ENCODE measurements around the gene TXNDC17. TPM values are rescaled to one million over a fixed set of nuclear protein-coding genes. Genes with fewer than 3 reads are reported as not detected.

Gene TXNDC17
- total RNA-seq, 1 experiment from 2014 or later, result 137 TPM

GRCh38 chr17:6674586-6674985 is 33.7 kb downstream of the TXNDC17 start:
- Histone ChIP-seq H3K27ac (ENCODE audit: low read length) (no peak overlapping the region), H3K9me3 (ENCODE audit: control insufficient read depth, insufficient read depth, low read depth, low read length) (no peaks in the 10 kb centered on the region), H3K4me1 (ENCODE audit: control insufficient read depth, insufficient read depth, low read length) (no peaks in the 10 kb centered on the region), H3K27me3 (ENCODE audit: control insufficient read depth, insufficient read depth, low read length) (peaks cover 5% of the 10 kb centered on the region; the same call in 1 of the 2 replicates), H3K36me3 (ENCODE audit: control insufficient read depth, insufficient read depth, low read length) (no peaks in the 10 kb centered on the region), H3K4me3 (ENCODE audit: low read depth in 2 of 2, low read length in 2 of 2) (no peak overlapping the region)
- DNase-seq (ENCODE audit: low read depth, low spot score), result no peak
- ATAC-seq, result no peak
- POLR2A ChIA-PET, result no interaction called here
- intact Hi-C loops (cut with micrococcal nuclease; ENCODE audit: unreplicated experiment) (no loop called here), in situ Hi-C loops (cut with HindIII; ENCODE audit: low pct_unique_long_range_greater_than_20kb, low sequenced_read_pairs) (no loop called here)
- BruUV-seq (replicated peaks), result no TSS peak
- CTCF ChIA-PET, result no interaction called here
- TF ChIP-seq SIN3A (IDR thresholded peaks at IDR 0.05; ENCODE audit: borderline replicate concordance, insufficient read depth, low read depth, low read length) (no peak), TCF7L2 (IDR thresholded peaks at IDR 0.05; ENCODE audit: low read depth, low read length) (no peak), POLR2AphosphoS5 (IDR thresholded peaks at IDR 0.05; ENCODE audit: low read depth, low read length) (no peak)
- TF ChIP-seq, protein P1, sequence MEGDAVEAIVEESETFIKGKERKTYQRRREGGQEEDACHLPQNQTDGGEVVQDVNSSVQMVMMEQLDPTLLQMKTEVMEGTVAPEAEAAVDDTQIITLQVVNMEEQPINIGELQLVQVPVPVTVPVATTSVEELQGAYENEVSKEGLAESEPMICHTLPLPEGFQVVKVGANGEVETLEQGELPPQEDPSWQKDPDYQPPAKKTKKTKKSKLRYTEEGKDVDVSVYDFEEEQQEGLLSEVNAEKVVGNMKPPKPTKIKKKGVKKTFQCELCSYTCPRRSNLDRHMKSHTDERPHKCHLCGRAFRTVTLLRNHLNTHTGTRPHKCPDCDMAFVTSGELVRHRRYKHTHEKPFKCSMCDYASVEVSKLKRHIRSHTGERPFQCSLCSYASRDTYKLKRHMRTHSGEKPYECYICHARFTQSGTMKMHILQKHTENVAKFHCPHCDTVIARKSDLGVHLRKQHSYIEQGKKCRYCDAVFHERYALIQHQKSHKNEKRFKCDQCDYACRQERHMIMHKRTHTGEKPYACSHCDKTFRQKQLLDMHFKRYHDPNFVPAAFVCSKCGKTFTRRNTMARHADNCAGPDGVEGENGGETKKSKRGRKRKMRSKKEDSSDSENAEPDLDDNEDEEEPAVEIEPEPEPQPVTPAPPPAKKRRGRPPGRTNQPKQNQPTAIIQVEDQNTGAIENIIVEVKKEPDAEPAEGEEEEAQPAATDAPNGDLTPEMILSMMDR (IDR thresholded peaks at IDR 0.05), result no peak
- TF ChIP-seq, protein P2, sequence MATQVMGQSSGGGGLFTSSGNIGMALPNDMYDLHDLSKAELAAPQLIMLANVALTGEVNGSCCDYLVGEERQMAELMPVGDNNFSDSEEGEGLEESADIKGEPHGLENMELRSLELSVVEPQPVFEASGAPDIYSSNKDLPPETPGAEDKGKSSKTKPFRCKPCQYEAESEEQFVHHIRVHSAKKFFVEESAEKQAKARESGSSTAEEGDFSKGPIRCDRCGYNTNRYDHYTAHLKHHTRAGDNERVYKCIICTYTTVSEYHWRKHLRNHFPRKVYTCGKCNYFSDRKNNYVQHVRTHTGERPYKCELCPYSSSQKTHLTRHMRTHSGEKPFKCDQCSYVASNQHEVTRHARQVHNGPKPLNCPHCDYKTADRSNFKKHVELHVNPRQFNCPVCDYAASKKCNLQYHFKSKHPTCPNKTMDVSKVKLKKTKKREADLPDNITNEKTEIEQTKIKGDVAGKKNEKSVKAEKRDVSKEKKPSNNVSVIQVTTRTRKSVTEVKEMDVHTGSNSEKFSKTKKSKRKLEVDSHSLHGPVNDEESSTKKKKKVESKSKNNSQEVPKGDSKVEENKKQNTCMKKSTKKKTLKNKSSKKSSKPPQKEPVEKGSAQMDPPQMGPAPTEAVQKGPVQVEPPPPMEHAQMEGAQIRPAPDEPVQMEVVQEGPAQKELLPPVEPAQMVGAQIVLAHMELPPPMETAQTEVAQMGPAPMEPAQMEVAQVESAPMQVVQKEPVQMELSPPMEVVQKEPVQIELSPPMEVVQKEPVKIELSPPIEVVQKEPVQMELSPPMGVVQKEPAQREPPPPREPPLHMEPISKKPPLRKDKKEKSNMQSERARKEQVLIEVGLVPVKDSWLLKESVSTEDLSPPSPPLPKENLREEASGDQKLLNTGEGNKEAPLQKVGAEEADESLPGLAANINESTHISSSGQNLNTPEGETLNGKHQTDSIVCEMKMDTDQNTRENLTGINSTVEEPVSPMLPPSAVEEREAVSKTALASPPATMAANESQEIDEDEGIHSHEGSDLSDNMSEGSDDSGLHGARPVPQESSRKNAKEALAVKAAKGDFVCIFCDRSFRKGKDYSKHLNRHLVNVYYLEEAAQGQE (IDR thresholded peaks at IDR 0.05; ENCODE audit: insufficient read depth in 1 of 2, low read depth in 2 of 2, low read length in 1 of 2), result no peak

DNA sequence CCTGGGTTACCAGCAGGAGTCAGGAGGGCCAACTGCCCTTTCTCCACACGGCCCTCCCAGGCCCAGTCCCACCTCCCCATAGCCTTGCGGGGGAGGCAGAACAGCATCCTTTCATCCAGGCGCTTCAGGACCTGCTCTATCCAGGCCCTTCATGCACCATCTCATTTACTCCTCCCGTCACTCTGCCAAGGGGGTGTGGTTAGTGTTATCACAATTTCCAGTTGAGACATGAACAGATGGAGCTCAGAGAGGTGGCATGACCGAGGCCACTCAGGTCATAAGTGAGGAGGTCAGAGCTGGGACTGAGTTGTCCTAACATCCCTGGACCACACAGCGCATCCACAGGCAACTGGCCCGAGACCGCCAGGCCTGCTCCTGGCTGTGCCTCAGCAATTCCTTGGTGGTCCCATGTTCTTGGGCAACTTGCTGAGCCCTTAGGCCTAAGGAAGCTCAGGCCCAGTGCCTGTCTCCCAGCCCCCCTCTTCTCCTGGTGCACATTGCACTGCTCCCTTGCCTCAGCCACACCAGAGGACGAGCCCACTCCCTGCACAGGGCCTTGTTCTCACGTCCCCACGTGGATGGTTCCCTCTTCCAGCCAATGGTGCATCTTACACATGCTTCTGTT is 34.5 kb downstream of the TXNDC17 start:
- ChIA-PET CTCF (no interaction called here), POLR2A (no interaction called here)
- no peak overlapping the region for H3K4me3 ChIP-seq (ENCODE audit: low read depth in 2 of 2, low read length in 2 of 2)
- no peak overlapping the region for H3K27ac ChIP-seq (ENCODE audit: low read length)
- in situ Hi-C loops (cut with HindIII; ENCODE audit: low pct_unique_long_range_greater_than_20kb, low sequenced_read_pairs) (no loop called here), intact Hi-C loops (cut with micrococcal nuclease; ENCODE audit: unreplicated experiment) (no loop called here)
- peaks cover 7% of the 10 kb centered on the region for H3K27me3 ChIP-seq (ENCODE audit: control insufficient read depth, insufficient read depth, low read length)
- ATAC-seq (no peak), DNase-seq (ENCODE audit: low read depth, low spot score) (no peak)
- no peaks in the 10 kb centered on the region for H3K9me3 ChIP-seq (ENCODE audit: control insufficient read depth, insufficient read depth, low read depth, low read length)
- no peak for TF ChIP-seq TCF7L2 (IDR thresholded peaks at IDR 0.05; ENCODE audit: low read depth, low read length)
- no peak for TF ChIP-seq SIN3A (IDR thresholded peaks at IDR 0.05; ENCODE audit: borderline replicate concordance, insufficient read depth, low read depth, low read length)
- TF ChIP-seq POLR2AphosphoS5 (IDR thresholded peaks at IDR 0.05; ENCODE audit: low read depth, low read length), result no peak
- TF ChIP-seq, protein P2 (IDR thresholded peaks at IDR 0.05; ENCODE audit: insufficient read depth in 1 of 2, low read depth in 2 of 2, low read length in 1 of 2), result no peak
- TF ChIP-seq, protein P1 (IDR thresholded peaks at IDR 0.05), result no peak
- no TSS peak for BruUV-seq (replicated peaks)
- H3K36me3 ChIP-seq (ENCODE audit: control insufficient read depth, insufficient read depth, low read length), result no peaks in the 10 kb centered on the region
- no peaks in the 10 kb centered on the region for H3K4me1 ChIP-seq (ENCODE audit: control insufficient read depth, insufficient read depth, low read length)

All from Panc1 (cell line).